GM19463 (cell line): ENCODE results near the gene ASIC1.
A peak's percentile ranks its signal among the peaks of the same experiment; 100 is the strongest.

Source experiments
- ATAC-seq: cut with Tn5 transposase; IDR thresholded peaks from one replicate; pipeline ENCODE4 v1.9.1; 2021; ENCODE audit warnings: mild to moderate bottlenecking, moderate library complexity; ENCODE audit not compliant: unreplicated experiment

Gene ASIC1

GRCh38 chr12:50040657-50041056, 16.7 kb upstream of the ASIC1 start:
- ATAC-seq, result no peak

GRCh38 chr12:50041062-50041860, 16.1 kb upstream of the ASIC1 start:
- no peak for ATAC-seq

GRCh38 chr12:50041962-50042361, 15.4 kb upstream of the ASIC1 start:
- no peak for ATAC-seq

GRCh38 chr12:50042693-50043092, 14.7 kb upstream of the ASIC1 start:
- ATAC-seq, result no peak

GRCh38 chr12:50043308-50043707, 14.1 kb upstream of the ASIC1 start:
- no peak for ATAC-seq

GRCh38 chr12:50043854-50044253, 13.5 kb upstream of the ASIC1 start:
- no peak for ATAC-seq

- ATAC-seq, result no peak
Measured at GRCh38 chr12:50047693-50048250, 9.6 kb upstream of the ASIC1 start.

- ATAC-seq, result no peak
Measured at GRCh38 chr12:50049254-50050118, 7.9 kb upstream of the ASIC1 start.

GRCh38 chr12:50050119-50050385, 7.3 kb upstream of the ASIC1 start:
- ATAC-seq, result no peak

GRCh38 chr12:50050410-50051098, 6.8 kb upstream of the ASIC1 start:
- ATAC-seq, result no peak

- no peak for ATAC-seq
Measured at GRCh38 chr12:50051101-50051806, 6.1 kb upstream of the ASIC1 start.

GRCh38 chr12:50052544-50052943, 4.9 kb upstream of the ASIC1 start:
- ATAC-seq, result no peak

- ATAC-seq, result no peak
Measured at GRCh38 chr12:50052964-50053363, 4.4 kb upstream of the ASIC1 start.

GRCh38 chr12:50053583-50053982, 3.8 kb upstream of the ASIC1 start:
- ATAC-seq, result no peak

- ATAC-seq, result peak; percentile 50
Measured at GRCh38 chr12:50055831-50056638, 1.4 kb upstream of the ASIC1 start.

GRCh38 chr12:50056639-50056976, 788 bp upstream of the ASIC1 start:
- ATAC-seq, result no peak

GRCh38 chr12:50057896-50058670, 687 bp downstream of the ASIC1 start:
- ATAC-seq, result no peak

GRCh38 chr12:50058743-50059312, 1.4 kb downstream of the ASIC1 start:
- ATAC-seq, result no peak
